ENCODE results near the gene NDUFAF2.

DNA sequence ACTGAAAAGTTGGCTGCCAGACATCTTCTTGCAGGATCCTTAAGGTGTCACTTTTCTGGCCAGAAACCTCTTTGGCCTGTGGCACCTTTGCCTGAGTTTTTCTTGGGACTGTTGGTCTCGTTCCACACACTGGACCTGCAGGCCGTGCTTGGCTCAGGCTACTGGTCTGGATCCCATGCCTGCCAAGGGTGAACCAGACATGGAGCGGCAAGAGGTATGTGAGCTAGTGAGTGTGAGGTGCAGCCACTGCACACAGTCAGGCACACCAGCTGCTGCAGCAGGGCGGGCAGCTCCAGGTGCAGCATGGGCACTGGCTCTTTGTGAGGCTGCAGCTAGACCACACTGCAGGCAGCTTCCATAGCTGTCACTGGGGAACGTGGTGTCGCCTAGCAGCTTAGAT, 47.9 kb downstream of the NDUFAF2 start:
- TF ChIP-seq CTCF (IDR thresholded peaks at IDR 0.05; ENCODE audit: poor library complexity) (no peak), EZH2phosphoT487 (IDR thresholded peaks at IDR 0.05; ENCODE audit: low read depth, severe bottlenecking, unreplicated experiment) (no peak)
